ENCODE results near the gene SLC27A4.

DNA sequence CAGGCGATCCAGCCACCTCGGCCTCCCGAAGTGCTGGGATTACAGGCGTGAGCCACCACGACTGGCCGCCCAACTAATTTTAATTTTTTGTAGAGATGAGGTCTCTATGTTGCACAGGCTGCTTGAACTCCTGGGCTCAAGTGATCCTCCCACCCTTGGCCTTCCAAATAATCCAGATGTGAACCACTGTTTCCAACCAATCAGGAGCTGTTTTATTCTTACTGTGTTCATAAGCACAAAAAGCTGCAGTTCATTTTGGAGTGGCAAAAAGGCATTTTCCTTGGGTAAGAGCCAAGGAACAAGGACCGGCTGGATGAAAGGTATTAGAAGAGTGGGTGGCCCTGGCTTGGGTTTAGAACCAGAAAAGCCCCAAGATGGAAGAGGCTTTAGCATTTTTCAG is 5.2 kb upstream of the SLC27A4 start:
- TF ChIP-seq SIN3A (IDR thresholded peaks at IDR 0.05; ENCODE audit: low read depth, low read length), result no peak
- TF ChIP-seq ZNF274 (IDR thresholded peaks at IDR 0.05; ENCODE audit: insufficient read depth, insufficient read length), result no peak
- TF ChIP-seq, protein P1, sequence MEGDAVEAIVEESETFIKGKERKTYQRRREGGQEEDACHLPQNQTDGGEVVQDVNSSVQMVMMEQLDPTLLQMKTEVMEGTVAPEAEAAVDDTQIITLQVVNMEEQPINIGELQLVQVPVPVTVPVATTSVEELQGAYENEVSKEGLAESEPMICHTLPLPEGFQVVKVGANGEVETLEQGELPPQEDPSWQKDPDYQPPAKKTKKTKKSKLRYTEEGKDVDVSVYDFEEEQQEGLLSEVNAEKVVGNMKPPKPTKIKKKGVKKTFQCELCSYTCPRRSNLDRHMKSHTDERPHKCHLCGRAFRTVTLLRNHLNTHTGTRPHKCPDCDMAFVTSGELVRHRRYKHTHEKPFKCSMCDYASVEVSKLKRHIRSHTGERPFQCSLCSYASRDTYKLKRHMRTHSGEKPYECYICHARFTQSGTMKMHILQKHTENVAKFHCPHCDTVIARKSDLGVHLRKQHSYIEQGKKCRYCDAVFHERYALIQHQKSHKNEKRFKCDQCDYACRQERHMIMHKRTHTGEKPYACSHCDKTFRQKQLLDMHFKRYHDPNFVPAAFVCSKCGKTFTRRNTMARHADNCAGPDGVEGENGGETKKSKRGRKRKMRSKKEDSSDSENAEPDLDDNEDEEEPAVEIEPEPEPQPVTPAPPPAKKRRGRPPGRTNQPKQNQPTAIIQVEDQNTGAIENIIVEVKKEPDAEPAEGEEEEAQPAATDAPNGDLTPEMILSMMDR (IDR thresholded peaks at IDR 0.05 in 2 of 3, conservative IDR thresholded peaks at IDR 0.05 in 1 of 3; ENCODE audit: control insufficient read depth in 2 of 3, extremely low read depth in 1 of 3, insufficient read depth in 1 of 3, low read depth in 3 of 3, low read length in 3 of 3), result no peak
- TF ChIP-seq ZZZ3 (IDR thresholded peaks at IDR 0.05; ENCODE audit: control insufficient read depth, insufficient read length, low read depth), result no peak
- TF ChIP-seq LARP7 (IDR thresholded peaks at IDR 0.05), result no peak
- no peak for TF ChIP-seq POLR2A (IDR thresholded peaks at IDR 0.05; ENCODE audit: low read depth, low read length)
- no peak for TF ChIP-seq EZH2 (IDR thresholded peaks at IDR 0.05; ENCODE audit: borderline replicate concordance, control insufficient read depth, low read depth, low read length)
- TF ChIP-seq CREB1 (IDR thresholded peaks at IDR 0.05; ENCODE audit: low read depth), result no peak
- TF ChIP-seq TBL1XR1 (IDR thresholded peaks at IDR 0.05; ENCODE audit: low read depth, low read length), result no peak
- no peak for TF ChIP-seq NFIC (IDR thresholded peaks at IDR 0.05; ENCODE audit: low read depth, low read length)
- no peak for TF ChIP-seq EED (IDR thresholded peaks at IDR 0.05; ENCODE audit: low read depth)
- no peak for TF ChIP-seq TCF12 (IDR thresholded peaks at IDR 0.05; ENCODE audit: low read depth, low read length)
- TF ChIP-seq SUZ12 (IDR thresholded peaks at IDR 0.05; ENCODE audit: unreplicated experiment), result no peak
- TF ChIP-seq JUNB (IDR thresholded peaks at IDR 0.05), result no peak

Measured in GM12878 (cell line).